Spleen (tissue), 7 donors: ENCODE results near the gene SLC17A5.

Experiments
- CTCF ChIP-seq, 11 experiments: fragments of 200-600 bp in 7 of 11; fragments of 450-650 bp in 4 of 11; sonication (generic) in 4 of 11; IDR thresholded peaks in 8 of 11; conservative IDR thresholded peaks in 3 of 11; 1 replicate in 7 of 11; 2 replicates in 4 of 11; pipeline versions ENCODE4 v1.4.0 to v1.8.0; 2016 to 2021; ENCODE audit warnings: antibody characterized with exemption in 11 of 11, inconsistent platforms in 4 of 11, mild to moderate bottlenecking in 1 of 11
- POLR2A ChIP-seq, 3 donors: fragments of 450-650 bp; IDR thresholded peaks; one replicate each; pipeline ENCODE4 v1.5.1; 2017; ENCODE audit warnings: antibody characterized with exemption in 3 of 3, mild to moderate bottlenecking in 1 of 3
- POLR2AphosphoS5 ChIP-seq, 3 donors: sonication (generic); formaldehyde crosslinking; IDR thresholded peaks; one replicate each; pipeline ENCODE4 v1.5.1; 2017; ENCODE audit warnings: antibody characterized with exemption in 3 of 3
- donor health status: DM: no; HTN: no; CAD: no; lungs with moderate emphysema.
- donor health status: DM: no; HTN: no; CAD: no.
- donor health status: DM: no; HTN: no; CAD: no.

GRCh38 chr6:73565767-73566485 is 87.9 kb downstream of the SLC17A5 start:
- TF ChIP-seq CTCF (IDR thresholded peaks at IDR 0.05 in 8 of 11, conservative IDR thresholded peaks at IDR 0.05 in 3 of 11) (no peak), POLR2A (IDR thresholded peaks at IDR 0.05) (no peak), POLR2AphosphoS5 (IDR thresholded peaks at IDR 0.05) (no peak)
